Glutamatergic neuron (in vitro differentiated cells): Measurements from ENCODE around the gene ZNF606. TPM values are rescaled to one million over a fixed set of nuclear protein-coding genes. Genes with fewer than 3 reads are reported as not detected.

Source experiments
- DNase-seq: peaks from one replicate; pipeline ENCODE4 v3.0.0; 2022
- H3K27ac Mint-ChIP-seq: one replicate; pipeline ENCODE4 v1.8.0; 2020; ENCODE audit warnings: mild to moderate bottlenecking, mixed read lengths, inconsistent platforms; ENCODE audit not compliant: unreplicated experiment
- H3K27me3 Mint-ChIP-seq: one replicate; pipeline ENCODE4 v1.8.0; 2020; ENCODE audit warnings: mild to moderate bottlenecking, moderate library complexity, mixed read lengths, inconsistent platforms; ENCODE audit not compliant: unreplicated experiment
- H3K36me3 Mint-ChIP-seq: one replicate; pipeline ENCODE4 v1.8.0; 2020; ENCODE audit warnings: mild to moderate bottlenecking, mixed read lengths, inconsistent platforms; ENCODE audit not compliant: unreplicated experiment
- H3K4me1 Mint-ChIP-seq: one replicate; pipeline ENCODE4 v1.8.0; 2020; ENCODE audit warnings: mild to moderate bottlenecking, low read depth, mixed read lengths, inconsistent platforms; ENCODE audit not compliant: unreplicated experiment
- H3K4me3 Mint-ChIP-seq: one replicate; pipeline ENCODE4 v1.8.0; 2020; ENCODE audit warnings: mild to moderate bottlenecking, mixed read lengths, inconsistent platforms; ENCODE audit not compliant: unreplicated experiment
- H3K9me3 Mint-ChIP-seq: one replicate; pipeline ENCODE4 v1.8.0; 2020; ENCODE audit warnings: mild to moderate bottlenecking, moderate library complexity, mixed read lengths, inconsistent platforms; ENCODE audit not compliant: unreplicated experiment
- CTCF ChIP-seq: fragments of 200-600 bp; sonication (generic); IDR thresholded peaks from one replicate; pipeline ENCODE4 v1.5.0; 2021; ENCODE audit not compliant: partially characterized antibody, unreplicated experiment
- total RNA-seq: library from RNA; stranded (reverse); fragmentation: NEBNext Ultra II Directional; extraction: Animal tissue kit (Norgen Biotek cat#: 25700); gene quantifications from one replicate; pipeline ENCODE4 v1.2.1, GENCODE V29; 2021; ENCODE audit not compliant: unreplicated experiment

The ZNF606 gene
- total RNA-seq, 1 donor from 2014 or later = 58.2 TPM

GRCh38 chr19:57949296-57949695 lies 53.3 kb downstream of the ZNF606 start:
- H3K9me3 Mint-ChIP-seq = peaks cover 8% of the 10 kb centered on the region
- no peak overlapping the region for H3K4me3 Mint-ChIP-seq
- H3K4me1 Mint-ChIP-seq = peaks cover 8% of the 10 kb centered on the region
- H3K27me3 Mint-ChIP-seq = peaks cover 4% of the 10 kb centered on the region
- H3K36me3 Mint-ChIP-seq = peaks cover 18% of the 10 kb centered on the region
- DNase-seq = no peak
- TF ChIP-seq CTCF = no peak
- H3K27ac Mint-ChIP-seq = no peak overlapping the region

- Mint-ChIP-seq H3K27ac (peak within 1 kb of the TSS; percentile 84), H3K4me3 (peak within 1 kb of the TSS; percentile 90), H3K9me3 (peaks cover 8% of the 10 kb centered on the region), H3K4me1 (peaks cover 8% of the 10 kb centered on the region), H3K36me3 (peaks cover 18% of the 10 kb centered on the region), H3K27me3 (peaks cover 4% of the 10 kb centered on the region)
- DNase-seq = peak; percentile 98
- TF ChIP-seq CTCF = peak; percentile 80
Observed at GRCh38 chr19:57947419-57948134, 55.0 kb downstream of the ZNF606 start, which contains the start of gene ZNF256. TSS of gene ZNF256 (minus strand) at chr19:57947706. CDS start at chr19:57947474, 232 bp downstream.

- peaks cover 4% of the 10 kb centered on the region for H3K27me3 Mint-ChIP-seq
- no peak for TF ChIP-seq CTCF
- peaks cover 8% of the 10 kb centered on the region for H3K4me1 Mint-ChIP-seq
- peaks cover 8% of the 10 kb centered on the region for H3K9me3 Mint-ChIP-seq
- no peak for DNase-seq
- peaks cover 23% of the 10 kb centered on the region for H3K36me3 Mint-ChIP-seq
- no peak overlapping the region for H3K27ac Mint-ChIP-seq
- peak overlapping the region; percentile 90 for H3K4me3 Mint-ChIP-seq
Observed at GRCh38 chr19:57947088-57947418, 55.6 kb downstream of the ZNF606 start.

GRCh38 chr19:57946316-57946715 lies 56.3 kb downstream of the ZNF606 start:
- H3K27ac Mint-ChIP-seq = peak overlapping the region; percentile 9

More at GRCh38 chr19:57946316-57946715, 56.3 kb downstream of the ZNF606 start:
- no peak for TF ChIP-seq CTCF
- Mint-ChIP-seq H3K9me3 (peaks cover 8% of the 10 kb centered on the region), H3K36me3 (peaks cover 26% of the 10 kb centered on the region), H3K4me3 (peak overlapping the region; percentile 87), H3K4me1 (peaks cover 8% of the 10 kb centered on the region), H3K27me3 (peaks cover 4% of the 10 kb centered on the region)
- DNase-seq = no peak
